ENCODE results near the gene SMIM13.

SMIM13 gene

DNA sequence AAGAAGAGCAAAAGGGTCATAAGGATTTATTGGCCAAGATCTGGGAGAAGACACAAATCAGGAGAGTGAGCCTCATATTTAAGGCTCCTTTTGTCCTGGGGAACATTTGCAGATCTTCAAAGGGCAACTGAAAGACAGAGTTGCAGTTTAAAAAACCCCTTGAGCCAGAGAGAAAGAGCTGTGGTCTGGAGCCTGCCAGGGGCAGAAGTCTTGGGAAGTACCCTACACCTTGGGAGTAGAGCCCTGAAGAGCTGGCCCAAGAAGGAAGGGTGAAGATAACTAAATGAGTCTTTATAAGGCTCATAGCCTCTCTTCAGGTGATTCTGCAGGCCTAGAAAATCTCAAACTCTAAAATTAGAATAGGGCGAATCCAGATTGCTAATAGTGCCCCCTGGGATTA is 57.9 kb downstream of the SMIM13 start:
- Histone ChIP-seq H3K4me3 (IDR thresholded peaks at IDR 0.05; ENCODE audit: insufficient read depth, low read depth, low read length) (no peak overlapping the region), H4K20me1 (ENCODE audit: insufficient read depth) (no peaks in the 10 kb centered on the region), H3K4me2 (no peak overlapping the region), H3K9ac (no peak overlapping the region), H3K4me1 (ENCODE audit: low read depth, poor library complexity, severe bottlenecking) (no peaks in the 10 kb centered on the region), H3K27ac (no peak overlapping the region), H3K36me3 (ENCODE audit: insufficient read depth) (no peaks in the 10 kb centered on the region), H3K27me3 (ENCODE audit: insufficient read depth, low read depth) (no peaks in the 10 kb centered on the region), H3K79me2 (ENCODE audit: insufficient read depth, low read depth) (no peaks in the 10 kb centered on the region), H2AFZ (ENCODE audit: low read depth) (no peak overlapping the region)
- TF ChIP-seq, protein P1, sequence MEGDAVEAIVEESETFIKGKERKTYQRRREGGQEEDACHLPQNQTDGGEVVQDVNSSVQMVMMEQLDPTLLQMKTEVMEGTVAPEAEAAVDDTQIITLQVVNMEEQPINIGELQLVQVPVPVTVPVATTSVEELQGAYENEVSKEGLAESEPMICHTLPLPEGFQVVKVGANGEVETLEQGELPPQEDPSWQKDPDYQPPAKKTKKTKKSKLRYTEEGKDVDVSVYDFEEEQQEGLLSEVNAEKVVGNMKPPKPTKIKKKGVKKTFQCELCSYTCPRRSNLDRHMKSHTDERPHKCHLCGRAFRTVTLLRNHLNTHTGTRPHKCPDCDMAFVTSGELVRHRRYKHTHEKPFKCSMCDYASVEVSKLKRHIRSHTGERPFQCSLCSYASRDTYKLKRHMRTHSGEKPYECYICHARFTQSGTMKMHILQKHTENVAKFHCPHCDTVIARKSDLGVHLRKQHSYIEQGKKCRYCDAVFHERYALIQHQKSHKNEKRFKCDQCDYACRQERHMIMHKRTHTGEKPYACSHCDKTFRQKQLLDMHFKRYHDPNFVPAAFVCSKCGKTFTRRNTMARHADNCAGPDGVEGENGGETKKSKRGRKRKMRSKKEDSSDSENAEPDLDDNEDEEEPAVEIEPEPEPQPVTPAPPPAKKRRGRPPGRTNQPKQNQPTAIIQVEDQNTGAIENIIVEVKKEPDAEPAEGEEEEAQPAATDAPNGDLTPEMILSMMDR (conservative IDR thresholded peaks at IDR 0.05; ENCODE audit: low read depth, low read length), result no peak

DNA sequence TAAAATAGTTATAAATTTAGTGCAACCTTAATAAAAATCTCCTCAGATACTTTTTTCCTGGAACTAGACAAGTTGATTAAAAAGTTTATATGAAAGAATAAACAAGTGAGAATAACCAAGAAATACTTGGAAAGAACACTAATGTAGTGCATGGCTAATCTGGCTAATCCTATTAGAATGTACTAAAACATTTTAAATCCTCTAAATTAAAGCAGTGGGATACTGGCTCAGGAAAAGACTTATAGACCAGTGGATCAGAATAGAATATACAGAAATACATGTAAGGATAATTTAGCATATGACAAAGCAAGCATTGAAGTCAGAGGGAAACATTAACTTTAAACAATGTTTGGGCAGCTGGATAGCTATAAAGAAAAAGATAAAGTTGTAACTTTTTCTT is 58.9 kb downstream of the SMIM13 start:
- no peak overlapping the region for H3K4me3 ChIP-seq (IDR thresholded peaks at IDR 0.05; ENCODE audit: insufficient read depth, low read depth, low read length)
- H3K79me2 ChIP-seq (ENCODE audit: insufficient read depth, low read depth), result no peaks in the 10 kb centered on the region
- TF ChIP-seq, protein P1 (conservative IDR thresholded peaks at IDR 0.05; ENCODE audit: low read depth, low read length), result no peak
- H3K36me3 ChIP-seq (ENCODE audit: insufficient read depth), result no peaks in the 10 kb centered on the region
- no peaks in the 10 kb centered on the region for H3K27me3 ChIP-seq (ENCODE audit: insufficient read depth, low read depth)
- no peaks in the 10 kb centered on the region for H3K4me1 ChIP-seq (ENCODE audit: low read depth, poor library complexity, severe bottlenecking)
- H3K4me2 ChIP-seq, result no peak overlapping the region
- no peaks in the 10 kb centered on the region for H4K20me1 ChIP-seq (ENCODE audit: insufficient read depth)
- H2AFZ ChIP-seq (ENCODE audit: low read depth), result no peak overlapping the region
- no peak overlapping the region for H3K9ac ChIP-seq
- H3K27ac ChIP-seq, result no peak overlapping the region

DNA sequence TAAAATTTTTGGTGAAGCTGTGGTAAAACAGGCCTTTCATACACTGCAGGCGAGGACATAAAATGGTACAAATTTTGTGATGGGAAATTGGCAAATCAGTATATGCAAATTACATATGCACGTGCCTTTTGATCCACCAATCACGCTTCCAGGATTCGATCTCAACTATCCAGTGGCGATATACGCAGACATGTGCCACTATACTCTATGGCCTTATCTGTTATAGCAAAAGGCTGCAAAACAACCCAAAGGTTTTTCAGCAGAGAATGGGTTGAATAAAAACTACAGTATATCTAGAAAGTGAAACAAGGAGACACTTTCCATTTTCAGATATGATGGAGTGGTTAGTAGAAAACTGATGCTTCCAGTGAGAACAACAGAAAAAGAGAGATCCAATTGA is 59.8 kb downstream of the SMIM13 start:
- H3K27ac ChIP-seq, result no peak overlapping the region
- H4K20me1 ChIP-seq (ENCODE audit: insufficient read depth), result no peaks in the 10 kb centered on the region
- H3K36me3 ChIP-seq (ENCODE audit: insufficient read depth), result no peaks in the 10 kb centered on the region
- TF ChIP-seq, protein P1 (conservative IDR thresholded peaks at IDR 0.05; ENCODE audit: low read depth, low read length), result no peak
- H3K4me1 ChIP-seq (ENCODE audit: low read depth, poor library complexity, severe bottlenecking), result no peaks in the 10 kb centered on the region
- no peak overlapping the region for H3K9ac ChIP-seq
- no peak overlapping the region for H3K4me2 ChIP-seq
- H3K4me3 ChIP-seq (IDR thresholded peaks at IDR 0.05; ENCODE audit: insufficient read depth, low read depth, low read length), result no peak overlapping the region
- H3K27me3 ChIP-seq (ENCODE audit: insufficient read depth, low read depth), result no peaks in the 10 kb centered on the region
- no peak overlapping the region for H2AFZ ChIP-seq (ENCODE audit: low read depth)
- H3K79me2 ChIP-seq (ENCODE audit: insufficient read depth, low read depth), result no peaks in the 10 kb centered on the region

DNA sequence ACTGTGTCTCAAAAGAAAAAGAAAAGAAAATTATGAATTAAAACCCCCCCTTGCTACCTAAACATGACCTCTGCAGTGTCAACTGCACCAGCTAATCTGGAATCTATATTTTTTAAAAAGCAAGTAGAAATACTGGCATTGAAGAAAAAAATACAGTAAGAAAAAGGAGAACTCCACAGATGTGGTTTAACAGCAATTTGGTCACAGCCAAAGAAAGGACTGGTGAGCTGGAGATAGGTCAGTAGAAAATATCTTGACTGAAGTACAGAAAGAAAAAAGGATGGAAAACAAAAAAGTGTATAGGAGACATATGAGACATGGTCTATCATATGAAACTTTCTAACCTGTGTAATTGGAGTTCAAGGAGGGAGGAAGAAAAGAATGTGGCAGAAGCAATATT is 62.0 kb downstream of the SMIM13 start:
- Histone ChIP-seq H3K4me3 (IDR thresholded peaks at IDR 0.05; ENCODE audit: insufficient read depth, low read depth, low read length) (no peak overlapping the region), H3K9ac (no peak overlapping the region), H3K79me2 (ENCODE audit: insufficient read depth, low read depth) (no peaks in the 10 kb centered on the region), H3K4me1 (ENCODE audit: low read depth, poor library complexity, severe bottlenecking) (no peaks in the 10 kb centered on the region), H3K36me3 (ENCODE audit: insufficient read depth) (no peaks in the 10 kb centered on the region), H3K27me3 (ENCODE audit: insufficient read depth, low read depth) (no peaks in the 10 kb centered on the region), H3K27ac (no peak overlapping the region), H4K20me1 (ENCODE audit: insufficient read depth) (no peaks in the 10 kb centered on the region), H2AFZ (ENCODE audit: low read depth) (no peak overlapping the region), H3K4me2 (no peak overlapping the region)
- TF ChIP-seq, protein P1 (conservative IDR thresholded peaks at IDR 0.05; ENCODE audit: low read depth, low read length), result no peak

DNA sequence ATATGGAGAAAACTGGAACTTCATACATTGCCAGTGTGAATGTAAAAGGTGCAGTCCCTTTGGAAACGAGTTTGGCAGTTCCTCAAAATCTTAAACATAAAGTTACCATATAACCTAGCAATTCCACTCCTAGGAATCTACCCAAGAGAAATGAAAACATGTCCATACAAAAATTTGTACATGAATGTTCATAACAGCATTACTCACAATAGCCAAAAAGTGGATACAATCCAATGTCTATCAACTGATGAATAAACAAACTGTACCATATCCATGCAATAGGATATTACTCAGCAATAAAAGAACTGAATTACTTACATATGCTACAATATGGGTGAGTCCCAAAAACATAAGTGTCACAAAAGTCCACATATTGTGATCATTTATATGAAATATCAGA is 66.6 kb downstream of the SMIM13 start:
- Histone ChIP-seq H3K9ac (no peak overlapping the region), H3K27me3 (ENCODE audit: insufficient read depth, low read depth) (no peaks in the 10 kb centered on the region), H3K4me2 (no peak overlapping the region), H2AFZ (ENCODE audit: low read depth) (no peak overlapping the region), H3K4me1 (ENCODE audit: low read depth, poor library complexity, severe bottlenecking) (no peaks in the 10 kb centered on the region), H3K36me3 (ENCODE audit: insufficient read depth) (no peaks in the 10 kb centered on the region), H3K79me2 (ENCODE audit: insufficient read depth, low read depth) (no peaks in the 10 kb centered on the region), H4K20me1 (ENCODE audit: insufficient read depth) (no peaks in the 10 kb centered on the region), H3K4me3 (IDR thresholded peaks at IDR 0.05; ENCODE audit: insufficient read depth, low read depth, low read length) (no peak overlapping the region), H3K27ac (no peak overlapping the region)
- TF ChIP-seq, protein P1 (conservative IDR thresholded peaks at IDR 0.05; ENCODE audit: low read depth, low read length), result no peak
